ENCODE data around the gene C1QA. TPM values are rescaled to one million over a fixed set of nuclear protein-coding genes. Genes with fewer than 3 reads are reported as not detected.
"Not testable (repeated sequence)": the region's sequence is repeated elsewhere in the genome, so short reads cannot be mapped to it uniquely, and the experiment has no call there.

The C1QA gene
- total RNA-seq, 2 donors from 2014 or later = 37.9 to 107 TPM

DNA sequence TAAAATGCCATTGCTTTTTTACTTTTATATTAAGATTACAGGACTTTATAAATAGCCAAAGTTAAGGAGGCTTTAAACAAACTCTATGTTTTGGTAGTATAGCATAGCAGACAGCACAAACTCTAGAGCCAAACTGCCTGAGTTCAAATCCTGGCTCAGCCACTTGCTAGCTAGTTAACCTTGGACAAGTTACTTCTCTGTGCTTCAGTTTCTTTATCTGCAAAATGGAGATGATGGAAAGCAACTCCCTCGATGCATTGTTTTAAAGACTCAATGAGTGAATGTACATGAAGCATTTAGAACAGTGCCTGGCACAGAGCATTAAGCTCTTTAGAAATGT lies 38.0 kb downstream of the C1QA start:
- Histone ChIP-seq H3K4me1 (no peaks in the 10 kb centered on the region), H3K27me3 (peaks cover 0 to 6% of the 10 kb centered on the region in 2 donors), H3K9me3 (no peaks in the 10 kb centered on the region), H3K4me3 (no peak overlapping the region), H3K27ac (no peak overlapping the region), H3K36me3 (no peaks in the 10 kb centered on the region)
- no peak for DNase-seq (ENCODE audit: low spot score)
- no peak for TF ChIP-seq CTCF (IDR thresholded peaks at IDR 0.05)

DNA sequence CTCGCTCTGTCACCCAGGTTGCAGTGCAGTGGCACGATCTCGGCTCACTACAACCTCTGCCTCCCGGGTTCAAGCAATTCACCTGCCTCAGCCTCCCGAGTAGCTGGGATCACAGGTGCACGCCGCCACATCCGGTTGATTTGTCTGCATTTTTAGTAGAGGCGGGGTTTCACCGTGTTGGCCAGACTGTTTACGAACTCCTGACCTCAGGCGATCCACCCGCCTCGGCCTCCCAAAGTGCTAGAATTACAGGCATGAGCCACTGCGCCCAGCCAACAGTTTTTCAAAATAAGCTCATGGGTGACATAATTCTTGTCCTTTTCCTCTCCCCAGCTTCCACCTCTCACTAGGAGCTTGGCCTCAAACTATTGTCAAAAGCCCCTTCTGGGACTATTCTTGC lies 39.7 kb downstream of the C1QA start:
- not testable (repeated sequence) for H3K4me3 ChIP-seq; H3K4me1 ChIP-seq; H3K36me3 ChIP-seq; H3K9me3 ChIP-seq; DNase-seq (ENCODE audit: low spot score); H3K27ac ChIP-seq; H3K27me3 ChIP-seq

GRCh38 chr1:22676916-22677583 lies 40.6 kb downstream of the C1QA start:
- Histone ChIP-seq H3K4me1 (no peaks in the 10 kb centered on the region), H3K27me3 (peaks cover 0 to 6% of the 10 kb centered on the region in 2 donors), H3K36me3 (no peaks in the 10 kb centered on the region), H3K9me3 (no peaks in the 10 kb centered on the region), H3K27ac (no peak overlapping the region), H3K4me3 (no peak overlapping the region)
- no peak for DNase-seq (ENCODE audit: low spot score)
- TF ChIP-seq CTCF (IDR thresholded peaks at IDR 0.05) = no peak

- no peaks in the 10 kb centered on the region for H3K9me3 ChIP-seq
- no peaks in the 10 kb centered on the region for H3K4me1 ChIP-seq
- no peak overlapping the region for H3K4me3 ChIP-seq
- no peaks in the 10 kb centered on the region for H3K36me3 ChIP-seq
- no peak for TF ChIP-seq CTCF (IDR thresholded peaks at IDR 0.05)
- peaks cover 0 to 6% of the 10 kb centered on the region in 2 donors for H3K27me3 ChIP-seq
- DNase-seq (ENCODE audit: low spot score) = no peak
- no peak overlapping the region for H3K27ac ChIP-seq
Measured at GRCh38 chr1:22677931-22678896, 41.8 kb downstream of the C1QA start.

- no peak overlapping the region for H3K4me3 ChIP-seq
- H3K9me3 ChIP-seq = no peaks in the 10 kb centered on the region
- no peak for DNase-seq (ENCODE audit: low spot score)
- H3K27me3 ChIP-seq = no peaks in the 10 kb centered on the region
- no peaks in the 10 kb centered on the region for H3K4me1 ChIP-seq
- no peak for TF ChIP-seq CTCF (IDR thresholded peaks at IDR 0.05)
- H3K36me3 ChIP-seq = no peaks in the 10 kb centered on the region
- no peak overlapping the region for H3K27ac ChIP-seq
Measured at GRCh38 chr1:22680726-22681125, 44.3 kb downstream of the C1QA start.

DNA sequence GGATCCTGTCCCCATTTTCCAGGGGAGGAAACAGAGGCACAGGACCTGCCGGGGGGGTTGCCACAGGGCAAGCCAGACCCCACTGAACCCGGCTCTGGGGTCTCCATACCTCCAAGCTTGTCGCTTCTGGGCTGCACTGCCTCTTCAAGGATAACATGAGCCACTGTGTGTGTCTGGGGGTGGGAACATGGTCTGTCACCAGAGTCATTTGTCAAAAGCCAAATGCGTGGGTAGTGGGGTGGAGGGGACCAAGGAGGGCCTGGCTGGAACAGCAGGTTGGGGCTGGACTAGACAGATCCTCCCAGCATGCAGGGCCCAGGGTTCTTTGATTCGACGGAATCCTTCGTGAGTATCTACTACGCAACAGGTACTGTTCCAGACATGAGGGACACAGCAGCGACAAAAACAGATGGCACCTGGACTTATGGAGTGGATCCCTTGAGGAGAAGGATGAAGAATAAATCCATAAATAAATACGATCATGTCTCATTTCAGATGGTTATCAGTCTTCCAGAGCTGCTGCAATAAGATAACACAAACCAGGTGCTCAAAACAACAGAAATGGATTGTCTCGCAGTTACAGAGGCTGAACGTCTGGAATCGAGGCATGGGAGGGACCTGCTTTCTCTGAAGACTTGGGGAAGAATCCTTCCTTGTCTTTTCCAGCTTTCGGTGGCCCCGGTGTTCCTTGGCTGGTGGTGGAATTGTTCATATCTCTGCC lies 45.3 kb downstream of the C1QA start:
- no peaks in the 10 kb centered on the region for H3K36me3 ChIP-seq
- DNase-seq (ENCODE audit: low spot score) = no peak
- no peaks in the 10 kb centered on the region for H3K9me3 ChIP-seq
- no peak overlapping the region for H3K4me3 ChIP-seq
- no peaks in the 10 kb centered on the region for H3K27me3 ChIP-seq
- H3K27ac ChIP-seq = no peak overlapping the region
- TF ChIP-seq CTCF (IDR thresholded peaks at IDR 0.05) = no peak
- no peaks in the 10 kb centered on the region for H3K4me1 ChIP-seq

Measured in right atrium auricular region (tissue), 2 donors.